Right lobe of liver (tissue), 6 donors: ENCODE data around the gene KYAT1. TPM values are rescaled to one million over a fixed set of nuclear protein-coding genes. Genes with fewer than 3 reads are reported as not detected.

Source experiments
- ATAC-seq, 4 donors: fragments of 200-7000 bp; cut with Tn5 transposase; one replicate each; pipeline ENCODE4 v1.9.1; 2020; ENCODE audit warnings: mild to moderate bottlenecking in 4 of 4, moderate library complexity in 4 of 4
- DNase-seq, 3 donors: peaks; one replicate each; pipeline ENCODE4 v3.0.0-alpha.2; 2020
- H3K27ac ChIP-seq, 3 donors: fragments of 200-600 bp; one replicate each; pipeline ENCODE4 v1.8.0; 2022
- H3K27me3 ChIP-seq, 2 donors: fragments of 200-600 bp; one replicate each; pipeline ENCODE4 v1.8.0; 2022
- H3K36me3 ChIP-seq, 4 donors: fragments of 200-600 bp; sonication (generic) in 1 of 4; one replicate each; pipeline versions ENCODE4 v1.5.1 to v1.8.0; 2017 to 2022; ENCODE audit warnings: control low read depth in 1 of 4
- H3K4me1 ChIP-seq, 4 donors: fragments of 200-600 bp; sonication (generic) in 1 of 4; one replicate each; pipeline versions ENCODE4 v1.5.1 to v1.8.0; 2017 to 2022; ENCODE audit warnings: control low read depth in 1 of 4
- H3K4me3 ChIP-seq, 3 donors: fragments of 200-600 bp; one replicate each; pipeline ENCODE4 v1.8.0; 2022
- H3K9me3 ChIP-seq, 4 donors: fragments of 200-600 bp; sonication (generic) in 1 of 4; one replicate each; pipeline versions ENCODE4 v1.5.1 to v1.8.0; 2017 to 2022; ENCODE audit warnings: control low read depth in 1 of 4
- POLR2A ChIP-seq: fragments of 450-650 bp; IDR thresholded peaks from one replicate; pipeline ENCODE4 v1.6.1; 2017; ENCODE audit warnings: antibody characterized with exemption, mild to moderate bottlenecking
- WGBS: methylation state at CpG from one replicate; pipeline ENCODE4 v1.1.6; 2018; ENCODE audit warnings: low coverage, low lambda C conversion rate; ENCODE audit not compliant: insufficient coverage; ENCODE audit errors: missing lambda C conversion rate; 5-methylcytosine and 5-hydroxymethylcytosine counted together
- intact Hi-C, 2 donors: fragments of 100-400 bp; cut with DNase I; formaldehyde crosslinking; loops; one replicate each; pipeline versions ENCODE4 v1.11.2 to v1.14.1; 2022
- total RNA-seq, 6 experiments: library from RNA; depleted of rRNA in 2 of 6; stranded (reverse); fragments of >200 nt in 2 of 6; fragmentation: NEBNext Ultra II Directional in 3 of 6; extraction: Animal tissue kit (Norgen Biotek cat#: 25700) in 3 of 6; gene quantifications; one replicate each; pipeline versions ENCODE4 v1.1.0 to v1.2.4, GENCODE V29; 2016 to 2023
- TF ChIP-seq, protein P1 (sequence below), 4 donors: fragments of 200-600 bp in 3 of 4; fragments of 450-650 bp in 1 of 4; IDR thresholded peaks; one replicate each; pipeline versions ENCODE4 v1.5.1 to v1.8.0; 2016 to 2022; ENCODE audit warnings: antibody characterized with exemption in 4 of 4, mild to moderate bottlenecking in 2 of 4
- donor health status: DM: no; HTN: yes; CAD: no.
- donor health status: DM: no; HTN: no; CAD: no.
- donor health status: DM: no; HTN: no; CAD: no.
- donor health status: DM: no; HTN: yes; CAD: no.
- donor health status: DM: no; HTN: yes; CAD: no.

KYAT1 gene
- total RNA-seq, 6 experiments from 2014 or later = 7.2 to 12.7 (median 10.4) TPM

- H3K4me3 ChIP-seq = no peak overlapping the region
- WGBS = 40% methylated on average over 1 of the region's 2 CpGs
- H3K4me1 ChIP-seq = peaks cover 4 to 58% (median 27%) of the 10 kb centered on the region in 4 donors
- no peak for DNase-seq
- no peaks in the 10 kb centered on the region for H3K9me3 ChIP-seq
- H3K36me3 ChIP-seq = peaks cover 0 to 15% (median 5%) of the 10 kb centered on the region in 4 donors
- H3K27ac ChIP-seq = peak overlapping the region; percentile 71 to 92 (median 84)
- TF ChIP-seq, protein P1, sequence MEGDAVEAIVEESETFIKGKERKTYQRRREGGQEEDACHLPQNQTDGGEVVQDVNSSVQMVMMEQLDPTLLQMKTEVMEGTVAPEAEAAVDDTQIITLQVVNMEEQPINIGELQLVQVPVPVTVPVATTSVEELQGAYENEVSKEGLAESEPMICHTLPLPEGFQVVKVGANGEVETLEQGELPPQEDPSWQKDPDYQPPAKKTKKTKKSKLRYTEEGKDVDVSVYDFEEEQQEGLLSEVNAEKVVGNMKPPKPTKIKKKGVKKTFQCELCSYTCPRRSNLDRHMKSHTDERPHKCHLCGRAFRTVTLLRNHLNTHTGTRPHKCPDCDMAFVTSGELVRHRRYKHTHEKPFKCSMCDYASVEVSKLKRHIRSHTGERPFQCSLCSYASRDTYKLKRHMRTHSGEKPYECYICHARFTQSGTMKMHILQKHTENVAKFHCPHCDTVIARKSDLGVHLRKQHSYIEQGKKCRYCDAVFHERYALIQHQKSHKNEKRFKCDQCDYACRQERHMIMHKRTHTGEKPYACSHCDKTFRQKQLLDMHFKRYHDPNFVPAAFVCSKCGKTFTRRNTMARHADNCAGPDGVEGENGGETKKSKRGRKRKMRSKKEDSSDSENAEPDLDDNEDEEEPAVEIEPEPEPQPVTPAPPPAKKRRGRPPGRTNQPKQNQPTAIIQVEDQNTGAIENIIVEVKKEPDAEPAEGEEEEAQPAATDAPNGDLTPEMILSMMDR (IDR thresholded peaks at IDR 0.05) = no peak
- no peak for TF ChIP-seq POLR2A
- intact Hi-C loops = loop anchor here in 1 of 2 donors (5.0 kb wide), 1 partner anchor 37 kb away; the partner anchor contains the start of genes KYAT1 and LRRC8A
- no peak for ATAC-seq
- no peaks in the 10 kb centered on the region for H3K27me3 ChIP-seq
These were observed 37.2 kb upstream of the KYAT1 start for GRCh38 chr9:128918921-128919320.

GRCh38 chr9:128917151-128917849 is 35.5 kb upstream of the KYAT1 start:
- H3K36me3 ChIP-seq = peaks cover 0 to 28% (median 10%) of the 10 kb centered on the region in 4 donors

GRCh38 chr9:128916745-128917144 is 35.0 kb upstream of the KYAT1 start:
- TF ChIP-seq, protein P1 (IDR thresholded peaks at IDR 0.05) = no peak
- no peak for TF ChIP-seq POLR2A
- H3K27me3 ChIP-seq = no peaks in the 10 kb centered on the region
- peak overlapping the region; percentile 86 to 98 (median 92) for H3K27ac ChIP-seq
- H3K36me3 ChIP-seq = peaks cover 0 to 28% (median 11%) of the 10 kb centered on the region in 4 donors
- H3K4me3 ChIP-seq = peak overlapping the region; percentile 41 to 85 (median 83)
- H3K9me3 ChIP-seq = no peaks in the 10 kb centered on the region
- 45% methylated on average over 8 of the region's 11 CpGs for WGBS
- intact Hi-C loops = loop anchor here in 1 of 2 donors (5.0 kb wide), 1 partner anchor 34 kb away; the partner anchor contains the start of genes KYAT1 and LRRC8A
- DNase-seq = no peak
- peaks cover 4 to 68% (median 29%) of the 10 kb centered on the region in 4 donors for H3K4me1 ChIP-seq
- ATAC-seq = no peak

More at GRCh38 chr9:128917151-128917849, 35.5 kb upstream of the KYAT1 start:
- Histone ChIP-seq H3K4me1 (peaks cover 4 to 68% (median 29%) of the 10 kb centered on the region in 4 donors), H3K9me3 (no peaks in the 10 kb centered on the region), H3K4me3 (peak overlapping the region; percentile 41 to 85 (median 83)), H3K27ac (peak overlapping the region; percentile 86 to 98 (median 92)), H3K27me3 (no peaks in the 10 kb centered on the region)
- DNase-seq = peak; percentile 87 to 96 (median 92)
- peak; percentile 51 to 64 (median 61) for ATAC-seq
- intact Hi-C loops = loop anchor here in 1 of 2 donors (5.0 kb wide), 1 partner anchor 35 kb away; the partner anchor contains the start of genes KYAT1 and LRRC8A
- TF ChIP-seq POLR2A = peak; percentile 80
- TF ChIP-seq, protein P1 (IDR thresholded peaks at IDR 0.05) = no peak
- WGBS = 27% methylated on average over 8 of the region's 26 CpGs

GRCh38 chr9:128916204-128916603 is 34.5 kb upstream of the KYAT1 start:
- Histone ChIP-seq H3K27ac (peak overlapping the region; percentile 86 to 98 (median 92)), H3K4me1 (peaks cover 4 to 64% (median 28%) of the 10 kb centered on the region in 4 donors), H3K36me3 (peaks cover 0 to 28% (median 11%) of the 10 kb centered on the region in 4 donors), H3K9me3 (no peaks in the 10 kb centered on the region), H3K4me3 (peak overlapping the region; percentile 41 to 85 (median 83)), H3K27me3 (no peaks in the 10 kb centered on the region)
- TF ChIP-seq POLR2A = no peak
- TF ChIP-seq, protein P1 (IDR thresholded peaks at IDR 0.05) = no peak
- DNase-seq (peak in 2 of 3 donors; percentile 55 to 68), ATAC-seq (peak in 3 of 4 donors; percentile 0 to 16 (median 6))
- intact Hi-C loops = loop anchor here in 1 of 2 donors (5.0 kb wide), 1 partner anchor 34 kb away; the partner anchor contains the start of genes KYAT1 and LRRC8A
- 37% methylated on average over 2 of the region's 18 CpGs for WGBS
